HG03159 (cell line): ENCODE results near the gene APOBEC3B.
A peak's percentile ranks its signal among the peaks of the same experiment; 100 is the strongest.
"Not testable (repeated sequence)": the region's sequence is repeated elsewhere in the genome, so short reads cannot be mapped to it uniquely, and the experiment has no call there.

Experiments
- ATAC-seq: cut with Tn5 transposase; IDR thresholded peaks from one replicate; pipeline ENCODE4 v1.9.1; 2021; ENCODE audit warnings: mild to moderate bottlenecking, moderate library complexity; ENCODE audit not compliant: unreplicated experiment

The APOBEC3B gene

DNA sequence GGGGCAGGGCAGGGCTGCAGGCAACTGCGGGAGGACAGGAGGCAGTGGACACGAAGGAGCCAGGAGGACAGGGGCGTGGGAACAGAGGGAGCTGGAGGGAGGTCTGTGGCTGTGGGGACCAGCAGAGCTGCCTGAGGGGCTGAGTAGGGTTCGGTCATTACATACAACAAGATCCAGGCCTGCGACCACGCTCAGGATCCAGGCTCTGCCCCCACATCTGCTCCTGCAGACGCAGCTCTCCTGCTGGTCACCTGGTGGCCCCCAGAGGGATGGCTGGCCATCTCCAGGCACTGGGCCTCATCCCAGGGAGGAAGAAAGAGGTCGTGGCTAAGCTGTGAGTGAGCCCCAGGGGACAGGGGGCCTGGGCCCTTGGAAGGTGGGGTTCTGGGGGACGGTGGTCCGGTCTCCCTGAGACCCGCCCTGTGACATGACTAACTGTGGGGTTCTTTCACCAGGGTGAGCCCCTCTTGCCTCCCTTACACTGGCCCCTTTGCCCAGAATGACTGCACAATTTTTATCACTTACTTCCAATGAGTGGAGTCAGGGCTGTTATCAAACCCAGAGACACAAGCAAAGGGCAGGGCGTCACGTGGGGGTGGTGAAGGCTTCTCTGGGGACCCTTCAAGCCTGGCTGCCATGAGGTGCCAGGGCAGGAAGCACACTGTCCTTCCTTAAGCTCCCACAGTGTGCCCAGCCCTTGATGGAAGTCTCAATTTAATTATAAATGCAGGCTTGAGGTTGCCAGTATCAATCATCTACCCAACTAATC lies 31.4 kb upstream of the APOBEC3B start:
- no peak for ATAC-seq

DNA sequence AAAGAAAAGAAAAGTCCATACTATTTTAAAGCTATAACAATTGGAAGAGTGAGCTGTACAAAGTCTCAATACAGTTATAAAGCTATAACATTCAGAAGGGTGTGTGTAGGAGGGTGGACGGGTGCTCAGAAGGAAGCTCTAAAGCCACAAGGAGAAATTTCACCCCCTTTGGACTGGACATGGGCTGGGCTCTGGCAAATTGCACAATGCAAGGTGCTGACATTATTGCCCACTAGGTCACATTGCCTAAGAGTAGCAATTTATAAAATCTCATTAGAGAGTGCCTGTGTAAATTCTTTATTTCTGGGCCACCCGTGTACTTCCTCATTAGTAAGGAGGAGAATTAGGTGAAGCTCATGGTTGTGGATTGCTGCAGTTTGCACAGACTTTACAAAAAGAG lies 30.4 kb upstream of the APOBEC3B start:
- ATAC-seq, result no peak

GRCh38 chr22:38952281-38952993 lies 29.7 kb upstream of the APOBEC3B start:
- no peak for ATAC-seq

GRCh38 chr22:38953091-38953490 lies 29.1 kb upstream of the APOBEC3B start:
- no peak for ATAC-seq

DNA sequence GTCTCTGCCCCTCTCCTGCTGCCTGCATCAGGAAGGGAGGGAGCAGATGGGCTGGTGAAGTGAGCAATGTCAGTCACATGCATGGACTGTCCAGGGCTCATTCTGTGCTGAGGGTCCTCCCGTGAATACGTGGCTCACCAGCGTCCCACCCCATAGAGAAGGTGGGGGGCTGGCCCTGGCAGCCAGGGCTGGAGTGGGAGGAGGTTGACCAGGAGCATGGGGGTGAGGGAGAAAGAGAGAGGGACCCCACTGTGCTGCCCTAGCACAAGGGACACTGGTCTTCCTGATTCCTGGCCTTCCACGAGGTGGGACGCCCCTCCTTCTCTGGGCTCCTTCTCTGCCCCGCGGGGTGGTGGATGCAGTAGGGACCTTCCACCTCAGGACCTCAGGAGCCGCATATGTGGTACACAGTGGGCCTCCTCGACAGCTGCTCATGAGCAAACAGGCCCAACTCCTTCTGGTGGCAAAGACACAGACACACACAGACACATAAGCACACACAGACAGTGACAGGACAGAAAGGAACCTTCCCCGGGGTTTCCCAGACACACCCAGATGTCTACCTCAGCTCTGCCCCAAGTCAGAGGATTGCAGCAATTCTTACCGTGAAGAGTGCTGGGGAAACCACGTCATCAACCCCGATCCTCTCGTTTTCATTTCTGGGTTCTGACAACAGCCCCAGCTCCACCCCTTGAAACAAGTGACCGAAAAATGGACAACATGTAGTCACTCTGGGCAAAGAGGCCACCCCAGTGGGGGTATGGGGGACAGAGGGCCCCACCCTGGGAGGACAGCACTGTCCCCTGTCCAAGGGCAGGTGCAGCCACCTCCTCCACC lies 28.4 kb upstream of the APOBEC3B start:
- ATAC-seq, result peak; percentile 85

DNA sequence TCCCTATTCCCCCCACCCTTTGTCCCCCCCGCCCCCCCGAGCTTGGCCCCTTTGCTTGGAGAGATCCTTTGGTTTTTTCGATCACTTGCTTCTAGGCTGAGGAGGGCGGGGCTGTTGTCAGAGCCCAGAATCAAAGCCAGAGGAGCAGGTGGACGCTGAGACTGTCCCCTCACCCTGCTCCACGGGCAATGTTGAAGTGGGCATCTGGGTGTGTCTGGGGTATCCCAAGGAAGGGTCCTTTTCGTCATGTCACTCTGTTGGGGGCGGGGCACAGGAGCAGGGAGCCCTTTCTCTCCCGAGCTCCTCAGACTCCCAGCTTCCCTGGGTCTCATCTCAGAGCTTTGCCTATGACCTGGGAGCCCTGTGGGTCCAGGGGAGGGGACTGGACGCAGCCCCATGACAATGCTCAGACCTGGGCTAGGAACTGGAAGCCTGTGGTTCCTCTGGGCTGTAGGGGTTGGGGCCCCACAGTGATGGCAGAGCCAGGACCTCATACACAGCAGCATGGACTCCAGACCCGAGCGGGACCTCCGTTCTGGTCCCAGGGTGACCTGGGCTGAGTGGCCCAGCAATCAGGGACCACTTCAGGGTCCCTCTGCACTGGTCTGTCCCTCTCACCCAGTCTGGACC lies 27.6 kb upstream of the APOBEC3B start:
- ATAC-seq, result no peak

DNA sequence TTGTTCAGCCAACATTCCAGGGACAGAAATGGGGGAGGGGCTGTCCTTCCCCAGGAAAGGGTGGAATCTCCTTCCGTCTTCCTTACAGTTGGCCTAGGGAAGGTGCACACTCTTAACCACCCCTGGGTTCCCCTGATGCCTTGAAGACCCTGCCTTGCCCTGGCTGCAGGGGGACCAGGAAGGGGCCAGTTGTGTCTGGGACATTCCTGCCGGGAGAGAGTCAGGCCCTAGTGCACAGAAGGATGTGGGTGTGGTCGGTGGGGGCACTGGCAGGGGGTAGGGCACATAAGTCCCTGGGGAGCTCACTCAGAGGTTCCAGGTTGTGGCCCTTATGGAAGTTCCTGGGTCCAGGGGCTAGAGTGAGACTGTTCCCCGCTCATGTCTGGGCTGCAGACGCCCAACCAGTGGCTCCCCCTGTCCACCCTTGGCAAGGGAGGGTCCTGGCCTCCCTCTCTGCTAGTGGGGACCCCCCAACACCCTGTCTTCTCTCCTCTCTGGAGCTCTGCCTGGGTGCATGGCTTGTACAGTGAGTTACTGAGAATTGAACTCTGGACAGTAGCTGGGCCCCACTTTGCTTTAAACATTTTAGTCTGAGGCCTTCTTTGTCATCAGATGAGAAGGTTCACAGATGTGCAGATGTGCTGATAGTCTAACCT lies 26.8 kb upstream of the APOBEC3B start:
- no peak for ATAC-seq

DNA sequence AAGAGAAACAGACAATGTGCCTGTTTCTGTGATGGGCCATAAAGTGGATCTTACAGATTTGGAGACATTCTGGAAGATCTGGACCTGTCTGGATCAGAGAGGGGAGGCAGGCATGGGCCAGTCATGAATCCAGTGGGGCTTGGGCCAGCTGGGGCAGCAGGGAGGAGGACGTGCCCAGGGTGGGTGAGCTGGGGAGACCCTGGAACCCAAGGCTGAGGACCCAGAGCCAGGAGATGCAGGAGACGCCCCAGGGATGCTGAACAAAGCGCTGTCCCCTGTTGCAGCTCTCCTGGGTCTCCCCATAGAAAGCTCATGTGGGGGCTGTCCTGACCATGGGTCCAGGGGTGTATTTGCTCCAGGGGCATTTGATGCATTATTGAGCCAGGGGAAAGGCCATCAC lies 26.2 kb upstream of the APOBEC3B start:
- ATAC-seq, result no peak

GRCh38 chr22:38956551-38956950 lies 25.6 kb upstream of the APOBEC3B start:
- no peak for ATAC-seq

DNA sequence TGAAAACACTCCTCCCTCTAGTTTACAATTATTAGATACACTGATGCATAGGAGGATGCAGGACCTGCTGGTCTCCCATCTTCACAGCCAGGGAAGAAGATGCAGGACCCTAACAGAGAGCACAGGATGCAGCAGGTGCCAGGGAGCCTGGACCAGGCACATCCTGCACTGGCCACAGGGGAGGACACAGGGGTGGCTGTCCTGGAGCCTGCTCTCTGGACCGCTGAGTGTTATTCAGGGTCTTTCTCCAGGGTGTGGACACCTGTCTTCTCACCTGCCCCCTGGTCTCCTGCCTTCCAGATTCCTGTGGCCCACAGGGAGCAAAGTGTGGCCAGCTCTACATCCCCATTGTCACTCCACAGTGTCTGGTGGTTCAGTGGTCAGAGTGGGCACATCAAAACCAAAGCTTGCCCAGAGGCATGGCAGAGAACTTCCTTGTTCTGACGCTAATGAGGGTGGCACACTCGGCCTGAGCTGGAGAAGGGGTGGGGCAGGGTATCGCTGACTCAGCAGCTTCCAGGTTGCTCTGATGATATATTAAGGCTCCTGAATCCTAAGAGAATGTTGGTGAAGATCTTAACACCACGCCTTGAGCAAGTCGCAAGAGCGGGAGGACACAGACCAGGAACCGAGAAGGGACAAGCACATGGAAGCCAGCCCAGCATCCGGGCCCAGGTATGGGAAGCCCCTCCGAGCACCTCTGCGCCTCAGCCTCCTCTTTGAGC lies 24.9 kb upstream of the APOBEC3B start, which contains the start of gene APOBEC3A:
Gene APOBEC3A (plus strand): TSS at position 564 of the 725 bp plus-strand sequence. CDS start 83 bp downstream, at position 647.
- ATAC-seq, result no peak

GRCh38 chr22:38957808-38958650 lies 24.1 kb upstream of the APOBEC3B start:
- no peak for ATAC-seq

DNA sequence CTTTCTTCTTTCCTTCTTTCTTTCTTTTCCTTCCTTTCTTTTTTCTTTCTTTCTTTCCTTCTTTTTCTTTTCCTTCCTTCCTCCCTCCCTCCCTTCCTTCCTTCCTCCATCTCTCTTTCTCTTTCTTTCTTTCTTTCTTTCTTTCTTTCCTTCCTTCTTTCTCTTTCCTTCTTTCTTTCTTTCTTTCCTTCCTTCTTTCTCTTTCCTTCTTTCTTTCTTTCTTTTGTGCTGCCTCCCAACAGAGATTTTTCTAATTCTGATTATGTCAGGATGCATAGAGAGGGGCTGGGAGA lies 23.6 kb upstream of the APOBEC3B start:
- not testable (repeated sequence) for ATAC-seq

DNA sequence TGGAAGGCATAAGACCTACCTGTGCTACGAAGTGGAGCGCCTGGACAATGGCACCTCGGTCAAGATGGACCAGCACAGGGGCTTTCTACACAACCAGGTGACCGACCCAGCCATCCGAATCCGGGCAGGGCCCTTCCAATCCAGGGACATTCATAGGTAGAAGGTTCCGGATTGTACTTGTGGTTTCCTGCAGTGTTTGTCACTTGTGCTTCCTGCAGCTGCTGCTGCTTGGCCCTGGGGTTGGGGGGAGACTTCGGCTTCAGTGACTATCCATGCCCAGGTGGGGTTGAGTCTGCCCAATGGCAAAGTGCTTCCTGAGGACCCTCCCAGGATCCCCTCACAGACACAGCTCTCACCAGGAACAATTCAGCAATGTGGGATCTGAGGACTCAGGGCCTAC lies 22.6 kb upstream of the APOBEC3B start:
- ATAC-seq, result no peak

GRCh38 chr22:38960673-38961072 lies 21.5 kb upstream of the APOBEC3B start:
- not testable (repeated sequence) for ATAC-seq

DNA sequence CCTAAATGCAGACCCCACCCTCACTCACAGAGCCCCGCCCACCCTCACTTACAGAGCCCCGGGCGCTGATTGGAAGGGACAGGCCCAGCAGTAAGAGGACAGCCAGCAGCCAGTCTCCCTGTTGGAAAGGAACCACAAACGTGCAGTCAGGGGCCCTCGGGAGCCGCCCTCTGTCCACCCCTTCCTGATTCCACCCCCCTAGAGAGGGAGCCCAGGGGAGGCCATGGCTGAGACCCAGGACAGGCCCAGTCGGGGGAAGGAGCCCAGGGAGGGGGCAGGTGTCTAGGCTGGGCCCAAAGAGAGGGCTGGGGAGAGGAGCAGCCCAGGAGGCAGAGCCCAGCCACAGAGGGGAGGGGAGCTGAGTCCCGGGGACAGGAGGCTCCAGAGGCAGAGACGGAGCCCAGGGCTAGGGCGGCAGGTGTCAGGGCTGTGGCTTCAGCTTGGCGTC lies 18.8 kb upstream of the APOBEC3B start:
- ATAC-seq, result not testable (repeated sequence)

DNA sequence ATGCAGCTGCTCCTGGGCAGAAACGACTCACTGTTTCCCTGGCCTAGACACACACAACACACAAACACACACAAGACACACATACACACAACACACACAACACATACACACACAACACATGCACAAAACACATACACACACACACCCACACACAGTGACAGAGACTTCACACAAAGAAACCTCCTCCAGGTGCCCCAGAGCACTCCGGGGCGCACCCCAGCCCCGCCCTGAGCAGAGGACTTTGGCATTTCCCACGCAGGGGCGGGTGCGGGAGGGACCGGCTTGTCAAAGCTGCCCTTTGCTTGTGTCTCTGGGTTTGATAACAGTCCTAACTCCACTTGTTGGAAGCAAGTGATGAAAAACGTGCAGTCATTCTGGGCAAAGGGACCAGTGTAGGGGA lies 18.3 kb upstream of the APOBEC3B start:
- no peak for ATAC-seq

DNA sequence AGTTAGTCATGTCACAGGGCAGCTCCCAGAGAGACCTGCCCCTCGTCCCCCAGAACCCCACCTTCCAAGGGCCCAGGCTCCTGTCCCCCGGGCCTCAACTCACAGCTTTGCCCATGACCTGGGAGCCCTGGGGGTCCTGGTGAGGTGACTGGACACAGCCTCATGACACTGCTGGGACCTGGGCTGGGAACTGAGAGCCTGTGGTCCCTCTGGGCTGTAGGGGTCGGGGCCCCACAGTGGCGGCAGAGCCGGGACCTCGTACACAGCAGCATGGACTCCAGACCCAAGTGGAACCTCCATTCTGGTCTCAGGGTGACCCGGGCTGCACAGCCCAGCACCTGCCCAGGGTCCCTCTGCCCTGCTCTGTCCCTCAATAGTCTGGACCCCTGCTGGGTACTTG lies 17.8 kb upstream of the APOBEC3B start:
- ATAC-seq, result no peak

DNA sequence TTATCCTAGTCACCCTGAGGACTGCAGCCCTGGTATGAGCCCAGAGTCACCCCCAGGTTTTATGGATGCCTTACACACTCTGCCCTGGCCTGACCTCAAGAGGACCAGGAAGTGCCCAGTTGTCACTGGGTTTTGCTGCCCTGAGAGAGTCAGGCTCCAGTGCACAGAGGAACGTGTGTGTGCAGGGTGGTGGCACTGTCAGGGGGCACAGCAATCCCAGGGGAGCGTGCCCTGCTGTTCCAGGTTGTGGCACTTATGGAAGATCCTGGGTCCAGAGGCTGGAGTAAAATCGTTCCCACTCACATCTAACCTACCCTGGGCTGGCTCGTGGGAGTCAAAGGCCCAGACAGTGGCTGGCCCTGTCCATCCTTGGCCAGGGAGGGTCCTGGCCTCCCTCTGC lies 17.2 kb upstream of the APOBEC3B start:
- no peak for ATAC-seq
